ENCODE results near the gene MACROH2A1. TPM values are rescaled to one million over a fixed set of nuclear protein-coding genes. Genes with fewer than 3 reads are reported as not detected.
A peak's percentile ranks its signal among the peaks of the same experiment; 100 is the strongest.

MACROH2A1 gene
- total RNA-seq, 2 donors from 2014 or later, result 189 to 191 TPM

- Histone ChIP-seq H3K9me3 (no peaks in the 10 kb centered on the region), H3K27ac (no peak overlapping the region), H3K4me1 (replicated peaks) (no peaks in the 10 kb centered on the region), H3K36me3 (no peaks in the 10 kb centered on the region), H3K27me3 (replicated peaks; ENCODE audit: insufficient read depth) (no peaks in the 10 kb centered on the region), H3K4me3 (no peak overlapping the region)
- intact Hi-C loops (cut with DNase I), result no loop called here
- peak; percentile 1 for DNase-seq (ENCODE audit: low spot score)
- TF ChIP-seq POLR2AphosphoS5 (IDR thresholded peaks at IDR 0.05) (no peak), POLR2A (IDR thresholded peaks at IDR 0.05) (no peak)
- TF ChIP-seq, protein P1, sequence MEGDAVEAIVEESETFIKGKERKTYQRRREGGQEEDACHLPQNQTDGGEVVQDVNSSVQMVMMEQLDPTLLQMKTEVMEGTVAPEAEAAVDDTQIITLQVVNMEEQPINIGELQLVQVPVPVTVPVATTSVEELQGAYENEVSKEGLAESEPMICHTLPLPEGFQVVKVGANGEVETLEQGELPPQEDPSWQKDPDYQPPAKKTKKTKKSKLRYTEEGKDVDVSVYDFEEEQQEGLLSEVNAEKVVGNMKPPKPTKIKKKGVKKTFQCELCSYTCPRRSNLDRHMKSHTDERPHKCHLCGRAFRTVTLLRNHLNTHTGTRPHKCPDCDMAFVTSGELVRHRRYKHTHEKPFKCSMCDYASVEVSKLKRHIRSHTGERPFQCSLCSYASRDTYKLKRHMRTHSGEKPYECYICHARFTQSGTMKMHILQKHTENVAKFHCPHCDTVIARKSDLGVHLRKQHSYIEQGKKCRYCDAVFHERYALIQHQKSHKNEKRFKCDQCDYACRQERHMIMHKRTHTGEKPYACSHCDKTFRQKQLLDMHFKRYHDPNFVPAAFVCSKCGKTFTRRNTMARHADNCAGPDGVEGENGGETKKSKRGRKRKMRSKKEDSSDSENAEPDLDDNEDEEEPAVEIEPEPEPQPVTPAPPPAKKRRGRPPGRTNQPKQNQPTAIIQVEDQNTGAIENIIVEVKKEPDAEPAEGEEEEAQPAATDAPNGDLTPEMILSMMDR (IDR thresholded peaks at IDR 0.05), result no peak
- WGBS, result 73% methylated on average over 11 of the region's 11 CpGs
Observed at GRCh38 chr5:135439231-135440205, 40.5 kb upstream of the MACROH2A1 start.

- 81% methylated on average over 10 of the region's 10 CpGs for WGBS
- Histone ChIP-seq H3K27ac (no peak overlapping the region), H3K36me3 (no peaks in the 10 kb centered on the region), H3K4me1 (replicated peaks) (no peaks in the 10 kb centered on the region), H3K27me3 (replicated peaks; ENCODE audit: insufficient read depth) (no peaks in the 10 kb centered on the region), H3K4me3 (no peak overlapping the region), H3K9me3 (no peaks in the 10 kb centered on the region)
- intact Hi-C loops (cut with DNase I), result no loop called here
- DNase-seq (ENCODE audit: low spot score), result peak; percentile 1
- no peak for TF ChIP-seq POLR2A (IDR thresholded peaks at IDR 0.05)
Observed at GRCh38 chr5:135438636-135439221, 39.7 kb upstream of the MACROH2A1 start.

- H3K27me3 ChIP-seq (replicated peaks; ENCODE audit: insufficient read depth), result no peaks in the 10 kb centered on the region
- H3K4me3 ChIP-seq, result no peak overlapping the region
- WGBS, result 22% methylated on average over 13 of the region's 13 CpGs
- intact Hi-C loops (cut with DNase I), result no loop called here
- no peaks in the 10 kb centered on the region for H3K36me3 ChIP-seq
- TF ChIP-seq POLR2AphosphoS5 (IDR thresholded peaks at IDR 0.05) (peak; percentile 47), POLR2A (IDR thresholded peaks at IDR 0.05) (no peak)
- TF ChIP-seq, protein P1 (IDR thresholded peaks at IDR 0.05), result no peak
- no peaks in the 10 kb centered on the region for H3K9me3 ChIP-seq
- no peak overlapping the region for H3K27ac ChIP-seq
- peak; percentile 21 for DNase-seq (ENCODE audit: low spot score)
- H3K4me1 ChIP-seq (replicated peaks), result no peaks in the 10 kb centered on the region
Observed at GRCh38 chr5:135437796-135438560, 38.9 kb upstream of the MACROH2A1 start.

GRCh38 chr5:135437422-135437795 lies 38.4 kb upstream of the MACROH2A1 start:
- H3K4me1 ChIP-seq (replicated peaks), result no peaks in the 10 kb centered on the region
- intact Hi-C loops (cut with DNase I), result no loop called here
- 75% methylated on average over 7 of the region's 7 CpGs for WGBS
- H3K27ac ChIP-seq, result no peak overlapping the region
- H3K9me3 ChIP-seq, result no peaks in the 10 kb centered on the region
- no peak overlapping the region for H3K4me3 ChIP-seq
- TF ChIP-seq, protein P1 (IDR thresholded peaks at IDR 0.05), result no peak
- no peak for TF ChIP-seq POLR2AphosphoS5 (IDR thresholded peaks at IDR 0.05)
- no peak for TF ChIP-seq POLR2A (IDR thresholded peaks at IDR 0.05)
- peak; percentile 2 for DNase-seq (ENCODE audit: low spot score)
- H3K36me3 ChIP-seq, result no peaks in the 10 kb centered on the region
- H3K27me3 ChIP-seq (replicated peaks; ENCODE audit: insufficient read depth), result no peaks in the 10 kb centered on the region

GRCh38 chr5:135436951-135437418 lies 38.0 kb upstream of the MACROH2A1 start:
- DNase-seq (ENCODE audit: low spot score), result no peak
- TF ChIP-seq POLR2AphosphoS5 (IDR thresholded peaks at IDR 0.05) (no peak), POLR2A (IDR thresholded peaks at IDR 0.05) (no peak)
- TF ChIP-seq, protein P1 (IDR thresholded peaks at IDR 0.05), result no peak
- H3K4me1 ChIP-seq (replicated peaks), result no peaks in the 10 kb centered on the region
- H3K4me3 ChIP-seq, result no peak overlapping the region
- intact Hi-C loops (cut with DNase I), result no loop called here
- H3K27ac ChIP-seq, result no peak overlapping the region
- 51% methylated on average over 7 of the region's 7 CpGs for WGBS
- H3K27me3 ChIP-seq (replicated peaks; ENCODE audit: insufficient read depth), result no peaks in the 10 kb centered on the region
- H3K36me3 ChIP-seq, result no peaks in the 10 kb centered on the region
- no peaks in the 10 kb centered on the region for H3K9me3 ChIP-seq
